ENCODE measurements around the gene SMC2.

The SMC2 gene

GRCh38 chr9:104108315-104108714 lies 14.2 kb downstream of the SMC2 start:
- no peak for DNase-seq

GRCh38 chr9:104110509-104110908 lies 16.4 kb downstream of the SMC2 start:
- no peak for DNase-seq

GRCh38 chr9:104118916-104119315 lies 24.8 kb downstream of the SMC2 start:
- DNase-seq: no peak

GRCh38 chr9:104121022-104121421 lies 26.9 kb downstream of the SMC2 start:
- no peak for DNase-seq

- no peak for DNase-seq
Measured at GRCh38 chr9:104138243-104138868, 44.2 kb downstream of the SMC2 start.

- no peak for DNase-seq
Measured at GRCh38 chr9:104142799-104143549, 48.9 kb downstream of the SMC2 start.

- no peak for DNase-seq
Measured at GRCh38 chr9:104143550-104143910, 49.4 kb downstream of the SMC2 start.

GRCh38 chr9:104144336-104144735 lies 50.2 kb downstream of the SMC2 start:
- DNase-seq: no peak

GRCh38 chr9:104173067-104173466 lies 79.0 kb downstream of the SMC2 start:
- no peak for DNase-seq

- DNase-seq: no peak
Measured at GRCh38 chr9:104177003-104177611, 83.0 kb downstream of the SMC2 start.

- no peak for DNase-seq
Measured at GRCh38 chr9:104177676-104178075, 83.6 kb downstream of the SMC2 start.

All from NCI-H446 treated with DMSO at 0.1 percent for 48 hours (cell line).